Measurements from ENCODE around the gene MRPL46.
A peak's percentile ranks its signal among the peaks of the same experiment; 100 is the strongest.

The MRPL46 gene

DNA sequence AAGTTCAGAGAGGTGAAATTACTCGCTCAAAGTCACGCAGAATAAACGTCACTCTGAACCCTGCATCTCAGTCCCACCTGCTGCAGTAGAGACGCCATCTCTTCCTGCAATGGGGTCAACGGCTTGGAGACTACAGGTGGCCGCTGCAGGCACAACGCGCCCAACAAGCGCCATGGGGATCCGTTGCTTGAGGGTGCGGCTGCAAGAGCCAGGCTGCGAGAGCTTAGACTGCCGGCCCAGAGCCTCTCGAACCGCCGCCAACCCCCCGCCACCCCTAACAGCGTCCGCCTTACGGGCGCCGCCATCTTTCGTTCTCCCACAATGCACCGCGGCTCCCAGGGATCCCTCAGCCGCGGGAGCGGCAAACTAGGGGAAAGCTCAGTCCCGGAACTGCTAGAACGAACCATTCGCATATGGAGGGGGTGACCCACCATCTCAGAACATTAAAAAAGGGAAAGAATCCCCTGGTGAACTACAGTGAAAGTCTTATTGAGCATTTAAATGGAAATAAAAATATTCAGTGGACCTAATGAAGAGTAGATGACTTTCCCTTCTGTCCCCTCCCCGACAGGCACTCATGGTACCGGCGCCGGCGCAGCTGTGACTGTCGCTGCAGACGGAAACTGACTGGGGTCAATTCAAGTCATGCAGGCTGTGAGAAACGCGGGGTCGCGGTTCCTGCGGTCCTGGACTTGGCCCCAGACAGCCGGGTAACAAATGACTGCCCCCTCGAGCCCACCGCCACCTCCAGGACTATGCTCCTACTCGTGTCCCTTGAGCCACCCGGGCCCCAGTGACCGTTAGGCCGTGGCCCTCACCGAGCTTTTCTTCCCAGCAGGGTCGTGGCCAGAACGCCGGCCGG is at the start of gene MRPL46, which contains the start of gene MRPS11:
Gene MRPL46, minus strand, starts transcription at position 316 of the 862 bp plus-strand sequence. Its CDS starts 11 bp downstream, at position 305.
Gene MRPS11, plus strand, starts transcription at position 636 of the 862 bp plus-strand sequence. Its CDS starts 10 bp downstream, at position 646.
- DNase-seq, result peak; percentile 84

DNA sequence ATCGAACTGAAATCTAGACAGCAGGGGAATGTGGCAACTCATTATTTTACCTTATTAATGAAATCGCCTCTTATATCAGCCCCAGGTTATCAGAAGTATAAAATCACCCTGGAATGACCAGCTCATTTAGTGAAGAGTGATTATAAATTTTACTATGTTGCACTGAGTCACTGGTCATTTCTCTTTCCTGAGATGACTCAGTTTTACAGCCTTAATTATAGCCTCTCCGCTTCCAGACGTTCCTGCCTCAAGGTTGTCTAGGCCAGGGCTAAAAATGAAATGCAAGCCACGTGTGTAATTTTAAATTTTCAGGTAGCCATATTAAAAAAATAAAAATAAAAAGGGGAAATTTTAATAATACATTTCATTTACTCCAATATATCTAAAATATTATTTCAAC is 46.0 kb upstream of the MRPL46 start:
- DNase-seq, result no peak

DNA sequence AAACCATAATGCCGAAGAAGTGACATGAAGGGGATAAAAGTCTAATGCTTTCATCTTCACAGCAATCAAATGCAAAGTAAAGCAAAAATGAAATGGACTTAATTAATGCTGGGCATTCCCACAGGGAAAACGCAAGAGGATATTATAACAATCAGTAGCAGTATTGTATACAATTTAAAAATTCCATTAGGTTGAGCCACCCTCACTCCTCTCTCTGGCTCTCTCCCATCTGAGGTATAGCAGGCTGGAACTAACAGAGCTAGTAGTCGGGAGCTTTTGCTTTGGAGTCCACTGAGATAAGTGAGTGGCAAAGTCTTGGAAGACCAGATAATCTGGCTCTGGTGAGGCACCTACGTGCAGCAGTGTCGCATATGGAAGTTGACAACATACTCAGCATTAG is 45.4 kb upstream of the MRPL46 start:
- DNase-seq, result no peak

DNA sequence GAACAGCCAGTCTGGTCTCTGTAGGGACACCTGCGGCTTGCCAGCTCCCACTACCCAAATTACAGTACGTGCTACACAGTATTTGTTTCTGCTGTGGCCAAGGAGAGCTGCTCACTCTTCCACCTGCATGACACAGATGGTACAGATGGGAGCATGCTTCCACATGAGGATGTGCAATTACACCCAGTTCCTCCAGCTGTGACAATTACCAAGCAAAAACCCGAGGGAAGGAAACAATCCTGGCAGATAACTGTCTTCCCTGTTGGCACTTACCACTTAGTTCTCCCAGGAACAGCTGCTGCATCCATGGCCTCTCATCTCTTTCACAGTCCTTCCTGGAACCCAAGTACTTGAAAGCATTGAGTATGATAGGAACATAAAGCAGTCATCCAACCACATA is 44.9 kb upstream of the MRPL46 start:
- no peak for DNase-seq

DNA sequence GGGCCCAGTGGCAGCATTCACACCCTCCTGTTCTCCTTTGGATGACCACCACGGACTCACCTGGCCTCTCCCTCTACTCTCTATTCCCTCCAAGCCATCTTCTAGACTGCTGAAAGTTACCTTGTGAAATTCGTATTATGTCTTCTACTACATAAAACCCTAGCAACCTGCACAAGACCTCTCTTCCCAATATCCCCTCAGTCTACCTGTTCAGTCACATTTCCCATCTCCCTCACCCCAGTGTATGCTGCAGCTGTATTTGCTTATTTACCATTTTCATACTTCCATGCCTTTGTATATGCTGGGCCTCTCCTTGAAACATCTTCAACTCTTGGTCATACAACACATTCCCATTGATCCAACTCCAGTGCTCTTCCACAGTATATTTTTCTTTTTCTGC is 44.0 kb upstream of the MRPL46 start:
- DNase-seq, result no peak

DNA sequence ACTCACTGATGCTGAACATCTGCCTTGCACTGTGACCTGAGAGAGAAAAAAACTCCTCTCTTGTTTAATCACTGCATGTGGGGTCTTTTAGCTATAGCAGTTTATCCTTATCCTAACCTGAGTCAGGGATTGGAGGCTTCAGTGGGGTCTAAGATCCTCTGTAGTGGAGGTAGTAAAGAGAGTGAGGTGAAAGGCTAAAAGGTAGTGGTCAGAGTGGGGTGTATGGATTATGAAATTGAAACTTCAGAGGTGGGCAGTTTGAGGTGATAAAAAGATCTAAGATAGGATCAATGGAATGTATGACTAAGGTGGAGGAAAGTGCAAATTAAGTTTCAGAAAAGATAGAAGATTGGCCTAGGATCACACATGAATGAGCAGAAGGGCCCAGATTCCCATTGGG is 42.8 kb upstream of the MRPL46 start:
- no peak for DNase-seq

DNA sequence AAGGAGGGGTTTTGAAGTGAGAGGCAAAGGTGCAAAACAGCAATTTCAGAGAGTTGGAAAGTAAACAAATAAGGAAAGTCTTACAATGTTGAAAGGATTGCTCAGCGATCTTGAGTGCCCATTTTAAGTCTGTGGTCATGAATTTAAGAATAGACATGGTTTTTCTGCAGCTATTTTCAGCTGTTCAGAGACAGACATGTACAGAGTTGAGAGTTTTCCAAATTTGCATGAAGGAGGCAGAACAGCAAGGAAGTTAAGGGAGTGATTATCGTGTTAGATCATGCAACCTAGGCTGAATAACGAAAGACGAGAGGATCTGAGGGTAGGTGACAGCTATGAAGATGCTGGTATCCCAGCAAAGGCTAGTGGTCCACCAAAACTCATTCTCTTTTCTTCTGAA is 42.1 kb upstream of the MRPL46 start:
- peak; percentile 32 for DNase-seq

DNA sequence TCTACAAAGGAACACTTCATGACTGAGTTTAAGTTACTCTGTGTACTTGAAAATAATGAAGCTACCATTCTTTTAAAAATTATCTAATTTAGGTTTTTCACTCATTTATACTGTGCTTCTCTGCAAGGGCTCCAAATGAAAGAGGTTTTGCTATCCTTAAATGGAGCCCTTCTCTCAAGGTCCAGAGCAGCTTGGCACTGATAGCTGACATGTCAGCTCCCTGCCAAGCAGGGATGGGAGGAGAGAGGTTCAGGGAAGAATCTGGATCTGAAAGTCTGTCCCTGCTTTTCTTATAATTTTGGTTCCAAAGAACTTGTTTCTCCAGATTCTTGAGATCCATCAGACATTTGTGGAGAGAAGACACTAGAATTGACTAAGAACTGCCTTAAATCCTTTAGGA is 39.4 kb upstream of the MRPL46 start:
- DNase-seq, result no peak

DNA sequence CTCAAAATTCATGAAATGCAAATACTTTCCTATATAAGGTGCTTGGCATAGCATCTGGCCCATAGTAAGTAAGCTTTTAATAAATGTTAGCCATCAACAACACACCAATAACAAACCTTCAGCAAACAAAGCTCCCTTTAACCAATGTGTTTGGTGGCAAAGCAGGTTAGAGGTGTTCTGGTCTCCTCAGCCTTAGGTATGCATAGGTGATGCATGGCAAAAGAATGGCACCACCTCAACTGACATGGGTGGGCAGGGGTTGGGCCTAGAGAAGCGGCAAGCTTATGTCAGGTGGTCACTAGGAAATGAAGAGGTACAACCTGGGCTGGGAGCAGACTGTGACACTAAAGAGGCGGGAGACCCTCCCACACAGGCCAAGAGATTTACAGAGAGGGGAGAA is 38.5 kb upstream of the MRPL46 start:
- DNase-seq, result no peak

DNA sequence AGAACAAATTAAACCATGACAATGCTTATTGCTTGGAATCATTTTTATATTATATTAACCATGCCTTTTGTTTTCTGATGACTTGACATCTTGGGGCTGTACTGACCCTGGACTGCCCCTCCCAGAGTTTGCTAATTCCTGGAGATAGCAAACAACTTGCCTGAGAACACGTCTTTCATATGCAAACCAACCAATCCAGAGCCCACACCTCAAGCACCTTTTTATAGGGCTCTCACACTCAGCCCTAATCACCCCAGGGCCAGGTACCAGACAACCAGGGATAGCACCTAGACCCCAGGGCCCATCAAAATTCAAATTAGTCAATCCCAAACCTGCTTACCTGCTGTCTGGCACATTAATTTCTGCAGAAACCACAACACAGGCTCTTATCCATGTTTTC is 37.3 kb upstream of the MRPL46 start:
- no peak for DNase-seq

DNA sequence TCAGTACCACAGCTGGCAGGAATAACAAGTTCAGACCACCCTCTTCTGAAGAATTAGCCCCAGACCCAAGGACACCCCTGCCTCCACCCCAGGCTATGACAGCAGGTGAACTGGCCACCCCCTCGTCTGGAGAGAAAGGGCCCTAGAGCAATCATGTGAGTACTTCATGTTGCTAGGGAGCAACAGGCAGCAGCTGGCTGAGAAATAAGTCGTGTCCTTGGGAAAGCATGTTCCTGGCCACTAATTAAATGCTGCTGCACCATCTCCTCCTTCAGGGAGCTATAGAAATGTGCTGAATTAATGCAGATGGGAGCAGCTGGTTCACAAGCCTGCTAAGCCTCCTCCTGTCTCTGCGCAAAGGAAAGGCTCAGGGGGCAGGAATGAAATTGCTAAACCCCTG is 31.8 kb upstream of the MRPL46 start:
- DNase-seq, result no peak

DNA sequence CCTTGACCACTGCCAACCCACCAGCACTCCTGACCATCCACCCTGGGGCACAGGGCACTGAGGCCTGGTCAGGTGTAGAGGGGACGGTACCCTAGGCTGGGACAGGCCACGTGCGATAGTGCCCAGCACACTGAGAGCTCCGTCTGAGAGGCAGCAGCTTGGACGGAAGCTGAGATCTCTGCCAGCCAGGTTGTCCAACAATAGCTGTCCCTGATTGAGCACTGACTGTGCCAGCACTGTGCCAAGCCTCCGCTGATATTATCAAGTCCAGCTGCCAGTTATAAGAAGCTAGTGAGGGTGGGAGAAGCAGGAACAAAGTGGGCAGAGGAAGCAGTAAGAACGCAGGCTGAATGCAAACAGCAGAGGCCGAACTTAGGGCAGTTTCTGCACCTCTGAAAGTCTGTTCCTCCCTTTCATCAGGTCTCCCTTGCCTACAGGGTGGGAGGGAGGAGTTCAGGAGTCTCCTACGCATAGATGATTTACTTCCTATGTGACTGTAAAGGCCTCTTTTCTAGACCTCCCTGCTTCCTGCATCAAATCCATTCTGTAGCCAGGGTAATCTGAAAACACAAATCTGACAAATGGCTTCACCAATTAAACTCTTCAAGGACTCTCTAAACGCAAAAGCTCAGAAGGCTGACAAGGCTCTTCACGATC is 30.0 kb upstream of the MRPL46 start:
- DNase-seq, result no peak

DNA sequence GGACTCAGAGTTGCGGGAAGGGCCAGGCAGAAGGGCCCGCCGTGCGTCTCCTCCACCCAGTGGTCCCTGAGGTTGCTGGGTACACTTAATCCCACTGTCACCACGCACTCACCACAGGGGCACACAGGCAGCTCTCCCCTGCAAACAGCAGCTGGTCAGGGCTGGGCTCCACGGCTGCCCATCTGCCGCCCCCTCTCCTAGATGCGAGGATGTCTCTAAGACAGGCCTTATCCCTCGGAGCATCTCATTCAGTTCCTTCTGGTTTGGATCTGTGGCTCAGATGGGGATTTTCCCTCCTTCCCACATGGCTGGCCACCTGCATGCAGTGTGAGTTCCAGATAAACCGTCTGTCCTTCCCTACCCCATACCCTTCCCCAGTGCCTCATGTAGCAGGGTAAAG is 26.7 kb upstream of the MRPL46 start:
- no peak for DNase-seq

DNA sequence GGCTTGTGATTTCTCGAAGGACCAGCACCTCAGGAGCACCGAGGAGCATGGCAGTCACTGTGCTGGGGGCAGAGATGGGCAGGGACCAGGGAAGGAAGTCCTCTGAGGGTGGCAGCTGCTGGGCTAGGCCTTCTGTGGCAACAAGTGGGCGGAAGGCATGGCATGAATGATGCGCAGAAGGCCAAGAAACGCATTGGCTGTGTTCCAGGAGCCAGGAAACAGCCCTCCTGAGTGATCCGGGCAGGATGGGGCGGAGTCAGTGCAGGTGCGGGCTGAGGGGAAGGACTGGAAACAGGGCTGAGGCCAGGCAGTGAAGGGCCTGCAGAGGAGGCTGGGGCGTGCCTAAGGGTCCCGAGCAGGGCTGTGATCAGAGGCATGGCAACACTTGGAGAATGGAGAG is 24.0 kb upstream of the MRPL46 start:
- DNase-seq, result no peak

DNA sequence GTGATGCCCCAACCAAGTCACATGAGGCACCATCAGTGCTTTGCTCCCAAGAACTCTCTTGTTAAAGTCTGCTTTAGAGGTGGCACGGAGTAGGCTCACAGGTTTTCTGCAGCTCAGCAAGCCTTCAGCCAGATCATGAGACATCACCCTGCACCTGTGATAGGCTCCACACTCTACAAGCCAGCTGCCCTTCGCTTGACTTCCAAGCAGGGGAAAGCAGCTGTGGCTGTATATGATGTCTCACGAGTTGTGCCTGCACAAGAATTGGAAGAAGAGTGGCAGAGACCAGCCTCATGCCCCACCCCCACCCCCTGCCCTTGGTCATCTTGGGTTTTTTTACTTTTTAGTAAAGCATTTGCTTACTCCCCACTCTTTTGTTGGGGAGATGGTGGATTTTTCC is 22.8 kb upstream of the MRPL46 start:
- no peak for DNase-seq

DNA sequence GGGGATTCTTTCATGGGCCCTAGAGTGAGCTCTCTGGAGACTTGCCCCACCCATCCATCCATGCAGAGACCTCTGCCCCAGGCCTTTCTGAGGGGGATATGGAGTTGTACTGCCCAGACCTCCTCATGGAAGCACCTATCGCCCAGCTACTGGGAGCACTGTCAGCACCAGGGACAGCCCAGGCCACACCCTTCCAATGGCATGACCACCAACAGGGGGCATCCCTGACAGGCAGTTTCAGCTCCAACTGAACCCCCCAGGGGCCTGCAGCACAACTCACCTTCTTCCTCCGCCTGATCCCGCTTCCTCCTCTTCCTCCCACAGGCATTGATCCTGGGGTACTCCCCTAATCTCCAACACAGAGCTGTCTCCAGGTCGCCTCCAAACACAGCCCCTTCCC is 22.1 kb upstream of the MRPL46 start:
- no peak for DNase-seq

DNA sequence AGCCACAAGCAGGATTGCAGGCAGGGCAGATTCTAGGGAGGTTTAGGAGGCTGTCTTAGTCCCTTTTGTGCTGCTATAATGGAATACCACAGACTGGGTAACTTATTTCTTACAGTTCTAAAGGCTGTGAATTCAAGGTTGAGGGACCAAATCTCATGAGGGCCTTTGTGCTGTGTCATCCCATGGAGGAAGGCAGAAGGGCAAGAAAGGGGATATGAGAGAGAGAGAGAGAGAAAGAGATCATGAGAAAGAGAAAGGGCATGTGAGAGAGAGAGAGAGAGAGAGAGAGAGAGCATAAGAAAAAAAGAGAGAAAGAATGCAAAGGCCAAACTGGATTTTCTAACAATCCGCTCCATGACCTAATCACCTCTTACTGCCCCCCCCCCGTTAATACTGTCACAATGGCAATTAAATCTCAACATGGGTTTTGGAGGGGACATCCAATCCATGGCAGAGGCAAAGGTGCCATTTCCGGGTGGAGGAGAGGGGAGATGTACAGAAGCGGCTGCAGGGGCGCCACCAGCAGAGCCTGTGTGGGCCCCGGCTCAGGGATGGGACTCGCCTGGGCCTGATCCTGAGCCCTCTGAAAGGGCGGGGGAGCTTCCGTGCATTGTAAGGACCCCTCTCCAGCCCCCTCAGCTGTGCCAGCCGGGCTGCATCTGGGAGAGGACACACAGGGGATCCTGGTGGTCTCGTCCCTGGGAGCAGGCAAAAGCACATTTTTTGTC is 20.8 kb upstream of the MRPL46 start:
- DNase-seq, result peak; percentile 33

DNA sequence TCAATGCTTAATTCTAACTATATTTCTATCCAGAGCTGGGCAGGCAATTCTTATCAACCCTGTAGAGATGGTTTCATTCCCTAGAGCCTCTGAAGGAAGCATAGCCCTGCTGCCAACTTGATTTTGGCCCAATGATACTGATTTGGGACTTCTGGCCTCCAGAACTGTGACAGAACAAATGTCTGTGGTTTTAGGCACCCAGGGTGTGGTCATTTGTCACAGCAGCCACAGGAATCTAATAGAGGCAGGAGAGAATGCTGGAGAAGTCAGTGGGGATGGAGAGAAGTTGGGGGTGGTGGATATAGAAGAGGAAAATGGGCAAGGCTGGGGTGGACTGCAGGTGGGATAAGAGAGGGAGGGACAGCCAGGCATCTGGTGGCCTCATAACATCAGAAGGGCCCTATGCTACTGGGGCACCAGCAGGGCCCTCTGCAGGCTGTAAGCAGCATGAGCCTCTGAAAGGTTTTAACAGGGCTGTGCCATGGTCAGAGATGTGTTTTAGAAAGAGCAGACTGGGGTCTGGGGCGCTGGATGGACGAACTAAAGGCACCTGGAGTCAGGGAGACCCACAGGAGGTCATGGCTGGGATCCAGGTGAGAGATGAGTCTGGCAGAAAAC is 20.1 kb upstream of the MRPL46 start:
- no peak for DNase-seq

DNA sequence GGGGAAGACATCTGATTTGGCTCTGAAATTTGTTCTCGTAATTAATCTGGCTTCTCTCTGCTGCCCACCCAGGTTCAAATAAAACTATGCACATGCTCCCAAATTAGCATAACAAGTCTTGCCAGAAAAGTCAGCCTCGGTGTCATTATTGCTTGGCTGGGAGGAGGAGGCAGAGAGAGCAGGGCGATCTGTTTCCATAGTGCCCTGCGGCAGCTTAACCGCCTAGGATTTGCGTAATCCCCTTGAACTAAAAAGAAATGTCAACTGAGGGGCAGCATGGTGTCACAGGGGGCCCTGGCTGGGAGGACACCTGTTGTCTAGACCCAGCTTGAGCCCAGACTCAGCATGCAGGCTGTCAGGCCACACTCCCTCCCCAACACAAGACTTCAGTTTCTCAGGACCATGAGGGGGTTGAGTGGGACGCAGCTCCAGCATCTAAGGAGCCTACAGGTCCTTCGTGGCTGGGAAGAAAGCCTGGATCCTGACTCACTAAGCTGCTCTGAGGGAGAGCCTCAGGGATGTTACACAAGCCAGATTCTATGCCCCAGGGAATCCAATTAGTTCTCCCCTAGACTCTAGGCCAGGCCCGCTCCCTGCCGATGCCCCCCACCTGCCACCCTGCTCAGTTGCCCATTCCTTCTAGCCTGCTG is 17.6 kb upstream of the MRPL46 start:
- DNase-seq, result peak; percentile 76

DNA sequence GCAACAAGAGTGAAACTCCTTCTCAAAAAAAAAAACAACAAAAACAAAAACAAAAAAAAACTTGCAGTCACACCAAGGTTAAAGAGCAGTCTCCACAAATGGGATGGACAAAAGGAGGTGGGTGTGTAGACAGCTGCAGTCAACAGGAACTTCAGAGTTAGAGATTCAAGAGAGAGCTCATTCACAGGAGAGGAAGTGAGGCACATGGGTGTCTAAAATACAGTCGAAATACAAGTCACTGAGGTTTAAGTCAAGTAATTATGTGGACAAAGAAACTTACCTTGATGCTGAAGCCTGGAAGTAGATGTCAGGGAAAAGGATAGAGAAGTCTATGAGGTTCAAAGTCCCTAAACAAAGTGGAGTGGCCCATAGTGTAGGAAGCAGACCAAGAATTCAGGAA is 15.1 kb upstream of the MRPL46 start:
- DNase-seq, result peak; percentile 47

DNA sequence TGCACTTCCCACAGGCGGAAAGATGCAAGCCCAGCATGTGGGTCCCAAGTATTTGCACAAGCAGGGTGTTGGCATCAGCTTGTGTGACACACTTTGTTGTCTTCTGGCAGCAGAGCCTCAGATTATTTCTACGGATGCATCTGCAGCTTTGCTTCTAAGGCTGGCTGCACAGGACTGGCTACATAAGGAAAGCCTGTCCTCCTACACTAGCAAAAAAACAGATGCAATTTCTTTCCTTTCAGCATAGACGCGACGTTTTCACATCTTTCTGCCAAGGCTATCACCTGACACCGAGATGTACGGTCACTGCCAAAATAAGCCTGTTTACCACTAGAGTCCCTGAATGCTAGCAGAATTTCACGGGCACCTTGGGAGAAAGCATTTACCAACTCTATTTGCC is 13.8 kb upstream of the MRPL46 start:
- DNase-seq, result no peak

DNA sequence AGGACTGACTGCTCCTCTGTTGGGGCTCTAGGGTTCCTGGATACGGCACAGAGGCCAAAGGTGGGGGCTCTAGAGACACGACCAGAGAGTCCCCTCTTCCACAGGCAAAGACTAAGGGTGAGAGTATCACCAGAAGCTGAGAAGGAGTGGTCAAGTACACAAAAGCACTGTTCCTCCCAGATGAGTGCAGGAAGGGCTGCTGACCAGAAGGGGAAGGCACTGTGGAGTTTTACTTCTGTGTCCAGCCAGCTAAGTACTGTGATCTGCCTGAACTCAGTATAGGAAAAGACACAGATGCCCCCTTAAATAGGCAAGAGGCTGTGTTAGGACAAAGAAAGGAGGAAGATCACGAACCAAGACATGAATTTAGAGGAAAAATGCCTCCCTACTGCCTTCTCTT is 12.0 kb upstream of the MRPL46 start:
- DNase-seq, result no peak

DNA sequence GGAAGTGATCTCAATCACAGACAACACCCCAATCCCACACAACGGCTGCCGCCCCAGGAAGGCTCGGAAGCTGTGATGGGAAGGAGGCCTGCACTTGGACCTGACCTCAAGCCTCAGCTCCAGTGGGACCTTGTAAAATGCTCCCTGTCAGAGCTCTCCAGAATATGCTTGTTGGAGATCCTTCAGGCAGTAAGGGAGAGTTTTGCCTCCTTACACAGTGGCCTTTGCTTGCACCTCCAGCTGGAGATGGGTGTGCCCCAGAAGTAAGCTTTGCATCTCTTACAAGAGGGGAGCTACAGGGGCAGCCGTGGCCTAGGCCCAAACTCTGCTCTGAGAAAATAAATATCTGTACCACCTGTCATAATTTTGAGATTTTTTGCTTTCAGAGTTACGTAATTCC is 10.7 kb upstream of the MRPL46 start:
- no peak for DNase-seq

Measured in MV-4-11 (cell line).